UCSD-AML1 (cell line): ENCODE results near the gene CTTN.
"Not testable (repeated sequence)": the region's sequence is repeated elsewhere in the genome, so short reads cannot be mapped to it uniquely, and the experiment has no call there.

Source experiments
- DNase-seq: peaks from one replicate; lab custom pipeline; 2025; ENCODE audit not compliant: unreplicated experiment; lab: John Stamatoyannopoulos, UW

Gene CTTN

GRCh38 chr11:70381350-70381749 lies 17.0 kb upstream of the CTTN start:
- no peak for DNase-seq

- DNase-seq, result no peak
Measured at GRCh38 chr11:70381872-70382861, 16.2 kb upstream of the CTTN start.

DNA sequence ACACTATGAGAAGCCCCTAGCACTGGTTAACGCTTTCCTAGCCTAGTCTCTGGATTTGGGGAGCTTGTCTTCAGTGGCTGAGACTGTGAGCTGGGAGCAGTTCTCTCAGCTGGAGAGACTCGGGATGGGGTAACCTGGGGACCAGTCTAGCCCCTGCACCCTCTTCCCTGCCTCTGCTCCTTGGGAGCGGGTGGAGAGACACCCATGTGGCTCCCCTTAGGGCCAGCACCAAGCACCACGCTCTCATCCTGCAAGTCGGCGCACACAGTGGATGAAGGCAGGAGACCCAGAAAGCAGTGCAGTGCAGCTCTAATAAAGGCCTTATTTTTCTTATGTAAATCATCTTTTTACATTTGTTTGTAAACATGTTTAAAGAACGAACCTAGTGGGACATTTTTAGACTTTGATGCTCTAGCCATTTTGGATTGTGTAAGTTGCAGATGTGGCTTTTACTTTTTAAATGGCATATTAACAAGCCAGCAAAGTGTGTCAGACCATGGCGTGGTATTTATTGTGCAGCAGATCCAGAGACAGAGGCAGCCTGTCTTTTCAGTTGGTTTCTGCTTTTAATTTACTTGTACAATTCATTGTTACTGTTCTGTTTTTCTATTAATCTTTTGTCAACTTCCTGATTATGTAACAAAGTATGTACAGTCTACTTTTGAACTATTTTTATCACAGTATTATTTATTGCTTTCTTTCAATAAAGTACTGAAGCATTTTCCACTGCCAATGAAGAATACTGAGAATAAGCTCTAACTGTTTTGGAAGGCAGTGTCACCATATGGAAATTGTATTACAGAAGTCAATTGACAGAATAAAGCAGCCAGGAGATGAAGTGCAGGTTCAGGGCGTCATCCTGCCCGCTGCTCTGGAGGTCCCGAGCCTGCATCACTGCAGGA lies 14.4 kb upstream of the CTTN start:
- DNase-seq, result no peak

DNA sequence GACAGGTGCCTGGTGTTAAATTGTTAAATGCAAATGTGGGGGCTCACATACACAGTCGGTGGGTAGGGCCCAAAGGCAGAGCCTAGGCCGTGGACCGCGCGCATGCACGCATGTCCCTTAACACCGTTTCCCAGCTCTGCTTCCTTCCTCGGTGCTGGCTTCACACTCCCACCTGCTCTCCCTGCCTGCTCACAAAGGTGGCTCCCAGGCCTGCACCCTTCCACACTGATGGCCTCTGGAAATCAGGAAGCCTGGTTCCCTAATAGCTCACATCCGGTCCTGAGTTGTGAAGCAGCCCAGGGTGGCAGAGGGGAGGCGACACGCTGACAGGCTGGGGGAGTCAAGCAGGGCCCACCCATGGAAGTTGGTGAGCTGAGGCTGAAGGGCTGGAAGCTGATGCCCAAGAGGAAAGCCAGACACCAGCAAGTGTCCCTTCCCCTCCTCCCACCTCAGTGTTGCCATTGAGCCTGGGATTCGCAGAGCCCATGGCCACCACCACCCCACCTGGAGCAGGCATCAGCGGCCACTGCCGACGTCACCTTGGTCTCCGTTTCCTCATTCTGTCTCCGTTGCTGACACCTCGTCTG lies 13.7 kb upstream of the CTTN start:
- DNase-seq, result no peak

DNA sequence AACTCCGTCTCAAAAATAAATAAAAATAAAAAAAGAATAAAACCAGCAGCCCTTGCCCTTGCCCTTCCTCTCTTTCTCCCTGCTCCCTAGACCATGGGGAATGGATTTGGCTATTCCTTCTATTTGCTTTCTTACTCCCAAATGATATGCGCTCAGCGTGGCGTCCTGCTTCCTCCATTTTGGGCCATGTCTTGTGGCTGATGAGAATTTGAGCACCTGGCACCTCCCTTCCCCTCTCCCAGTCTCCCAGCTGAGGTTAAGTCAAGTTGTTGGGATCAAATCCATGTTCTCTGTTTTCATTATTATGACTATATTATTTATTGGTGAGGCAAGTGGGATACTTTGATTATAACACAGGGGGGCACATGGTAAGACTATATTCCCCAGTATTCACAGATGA lies 10.8 kb upstream of the CTTN start:
- no peak for DNase-seq

DNA sequence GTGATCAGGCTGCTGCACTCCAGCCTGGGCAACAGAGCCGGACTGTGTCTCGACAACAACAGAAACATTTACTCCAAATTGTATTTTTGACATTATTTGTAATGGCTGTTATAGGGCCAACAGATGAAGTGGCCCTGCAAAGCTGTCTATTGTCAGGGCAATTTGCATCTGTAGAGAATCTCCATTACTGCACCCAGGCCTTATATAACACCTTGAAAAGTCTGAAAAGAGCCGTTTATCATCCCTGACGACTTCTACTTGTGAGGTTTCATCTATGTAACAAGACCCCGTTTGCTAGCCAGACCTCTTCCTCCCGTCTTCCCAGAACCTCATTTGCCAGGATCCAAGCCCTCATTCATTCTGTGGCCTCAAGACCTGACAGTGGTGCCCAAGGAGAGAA lies 9.1 kb upstream of the CTTN start:
- DNase-seq, result no peak

DNA sequence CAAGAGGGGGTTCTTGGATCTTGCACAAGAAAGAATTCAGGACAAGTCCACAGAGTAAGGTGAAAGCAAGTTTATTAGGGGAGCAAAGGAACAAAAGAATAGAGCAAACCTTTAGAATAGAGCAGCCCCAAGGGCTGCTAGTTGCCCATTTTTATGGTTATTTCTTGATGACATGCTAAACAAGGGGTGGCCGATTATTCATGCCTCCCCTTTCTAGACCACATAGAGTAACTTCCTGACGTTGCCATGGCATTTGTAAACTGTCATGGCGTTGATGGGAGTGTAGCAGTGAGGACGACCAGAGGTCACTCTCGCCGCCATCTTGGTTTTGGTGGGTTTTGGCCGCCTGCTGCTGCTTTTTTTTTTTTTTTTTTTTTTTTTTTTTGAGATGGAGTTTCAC lies 7.4 kb upstream of the CTTN start:
- DNase-seq, result not testable (repeated sequence)

- no peak for DNase-seq
Measured at GRCh38 chr11:70394211-70394950, 3.9 kb upstream of the CTTN start.

DNA sequence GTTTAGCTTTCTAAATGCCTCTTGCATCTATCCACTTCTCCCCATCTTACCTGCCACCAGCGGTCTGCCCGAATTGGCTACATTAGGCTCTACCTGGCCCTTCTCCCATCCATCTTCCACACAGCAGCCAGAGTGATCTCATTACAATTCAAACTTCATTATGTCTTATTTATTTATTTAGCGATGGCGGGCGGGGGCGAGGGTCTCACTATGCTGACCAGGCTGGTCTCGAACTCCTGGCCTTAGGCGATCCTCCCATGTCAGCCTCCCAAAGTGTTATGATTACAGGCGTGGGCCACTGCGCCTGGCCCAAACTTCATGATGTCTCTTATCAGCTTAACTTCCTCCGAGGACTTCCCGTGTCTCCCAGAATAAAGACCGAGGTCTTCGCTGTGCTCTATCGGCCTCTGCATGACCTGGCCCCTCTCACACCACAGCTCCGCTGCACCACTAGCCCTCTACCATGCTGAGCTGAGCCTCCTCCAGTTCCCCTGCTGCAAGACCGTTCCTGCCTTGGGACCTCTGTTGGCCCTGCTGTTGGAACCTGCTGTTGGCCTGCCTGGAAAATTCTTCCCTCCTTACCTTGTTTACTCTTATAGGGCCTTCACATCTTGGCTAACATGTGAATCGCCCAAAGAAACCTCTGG lies 870 bp upstream of the CTTN start:
- peak; percentile 46 for DNase-seq

DNA sequence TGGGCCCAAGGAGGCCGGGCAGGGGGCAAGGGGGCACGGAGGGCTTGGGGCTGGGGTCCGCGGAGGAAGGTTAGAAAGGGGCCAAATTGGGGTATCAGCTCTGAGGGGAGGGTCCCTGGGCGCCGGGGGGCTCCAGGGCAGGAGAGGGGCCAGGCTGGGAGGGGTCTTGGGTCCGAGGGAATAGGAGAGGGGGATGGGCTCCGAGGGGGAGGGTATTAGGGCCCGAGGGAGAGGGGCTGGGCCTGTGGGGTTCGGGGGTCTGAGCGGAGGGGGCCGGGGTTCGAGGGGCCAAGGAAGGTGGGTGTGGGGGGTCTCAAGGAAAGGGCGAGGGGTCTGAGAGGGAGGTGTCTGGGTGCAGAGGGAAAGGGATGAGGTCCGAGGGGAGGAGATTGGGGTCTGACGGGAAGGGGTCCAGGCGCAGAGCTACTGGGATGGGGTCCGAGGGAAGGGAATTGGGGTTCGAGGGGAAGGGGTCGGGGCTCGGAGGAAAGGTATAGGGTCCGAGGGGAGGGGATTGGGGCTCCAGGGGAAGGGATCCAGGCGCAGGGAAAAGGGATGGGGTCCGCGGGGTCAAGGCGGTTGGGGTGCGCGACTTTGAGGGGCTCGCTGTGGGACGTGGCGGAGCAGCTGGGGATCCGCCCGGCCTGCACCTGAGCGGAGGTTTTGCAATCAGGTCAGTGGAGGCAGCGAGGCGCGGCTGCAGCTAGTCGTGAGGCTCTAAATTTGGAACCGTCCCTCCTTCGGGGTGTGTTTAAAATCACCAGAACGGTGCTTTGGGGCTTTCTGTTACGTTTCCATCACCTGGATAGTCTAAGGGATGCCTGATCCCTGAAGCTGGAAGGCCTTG lies 728 bp downstream of the CTTN start:
- no peak for DNase-seq

GRCh38 chr11:70399681-70400112 lies 1.4 kb downstream of the CTTN start:
- no peak for DNase-seq

DNA sequence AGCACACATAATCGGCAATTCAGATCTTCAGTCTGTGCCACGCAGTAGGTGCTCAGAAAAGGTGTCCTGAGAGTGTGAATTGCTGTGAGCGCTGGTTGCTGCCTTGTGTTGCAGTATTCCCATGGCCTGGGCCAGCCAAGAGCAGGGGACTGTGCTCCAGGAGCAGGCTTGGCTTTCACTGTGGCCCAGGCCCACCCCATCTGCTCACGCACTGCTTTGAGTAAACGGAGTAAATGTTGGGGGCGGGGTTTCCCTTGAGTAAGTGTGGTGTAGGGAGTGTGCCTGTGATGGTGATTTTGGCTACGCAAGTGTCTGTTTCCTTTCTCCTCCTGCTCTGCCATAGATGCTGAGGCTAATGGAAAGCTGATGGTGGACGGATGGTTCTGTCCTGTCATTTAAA lies 2.3 kb downstream of the CTTN start:
- no peak for DNase-seq

GRCh38 chr11:70402016-70402415 lies 3.7 kb downstream of the CTTN start:
- DNase-seq, result no peak

- no peak for DNase-seq
Measured at GRCh38 chr11:70402685-70403084, 4.4 kb downstream of the CTTN start.

DNA sequence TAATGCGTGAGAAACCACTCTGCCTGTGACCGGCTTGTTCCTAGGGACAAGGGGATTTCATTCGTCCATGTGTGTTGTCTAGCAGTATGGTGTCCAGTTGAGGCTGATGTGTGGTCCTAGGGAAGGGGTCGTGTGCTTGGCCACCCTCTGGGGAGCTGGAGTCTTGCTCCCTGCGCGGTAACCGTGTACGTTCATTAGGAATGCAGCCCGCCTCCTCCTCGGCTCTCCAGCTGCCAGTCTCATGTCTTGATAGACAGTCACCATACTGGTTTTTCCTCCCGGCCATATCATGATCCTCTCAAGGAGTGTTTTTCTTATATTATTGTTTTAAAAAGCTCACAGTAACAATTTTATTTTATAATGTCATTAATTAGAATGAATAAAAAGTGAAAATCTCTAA lies 5.9 kb downstream of the CTTN start:
- no peak for DNase-seq

GRCh38 chr11:70405679-70406395 lies 7.5 kb downstream of the CTTN start:
- no peak for DNase-seq

- DNase-seq, result no peak
Measured at GRCh38 chr11:70407121-70407520, 8.8 kb downstream of the CTTN start.

- no peak for DNase-seq
Measured at GRCh38 chr11:70407814-70408213, 9.5 kb downstream of the CTTN start.

GRCh38 chr11:70408326-70408725 lies 10.0 kb downstream of the CTTN start:
- DNase-seq, result not testable (repeated sequence)
